ENCODE results near the gene MYCL. TPM values are rescaled to one million over a fixed set of nuclear protein-coding genes. Genes with fewer than 3 reads are reported as not detected.

Gene MYCL
- total and polyA plus RNA-seq, 4 experiments from 2014 or later, result 0.19 to 0.20 TPM; not detected in 2

- Histone ChIP-seq H3K27me3 (ENCODE audit: insufficient read depth, low read length) (no peaks in the 10 kb centered on the region), H3K27ac (ENCODE audit: low read depth, low read length) (no peak overlapping the region), H3K4me3 (ENCODE audit: low read length in 2 of 2) (no peak overlapping the region), H3K4me1 (ENCODE audit: insufficient read depth, low read length) (no peaks in the 10 kb centered on the region), H3K9me3 (ENCODE audit: control insufficient read depth in 1 of 2, low read length in 2 of 2) (no peaks in the 10 kb centered on the region), H3K36me3 (ENCODE audit: insufficient read depth, low read length) (no peaks in the 10 kb centered on the region)
- Mint-ChIP-seq H3K27ac (peak overlapping the region in 1 of 7 donors; percentile 61), H3K36me3 (peaks cover 18 to 19% of the 10 kb centered on the region in 2 donors), H3K4me3 (no peak overlapping the region), H3K4me1 (peaks cover 7 to 18% (median 15%) of the 10 kb centered on the region in 4 donors), H3K9me3 (no peaks in the 10 kb centered on the region), H3K27me3 (no peaks in the 10 kb centered on the region)
- POLR2A ChIA-PET (ENCODE audit: partially characterized antibody), result no interaction called here
- no peak for DNase-seq
- CTCF ChIA-PET (ENCODE audit: partially characterized antibody), result interaction anchor here (0.6 to 1.3 kb wide), 2 partner anchors 16 to 23 kb away, joined by 3 read pairs; no protein-coding TSS in a partner anchor
- intact Hi-C loops (cut with micrococcal nuclease), result no loop called here
Observed at GRCh38 chr1:39861003-39861402, 40.7 kb downstream of the MYCL start.

DNA sequence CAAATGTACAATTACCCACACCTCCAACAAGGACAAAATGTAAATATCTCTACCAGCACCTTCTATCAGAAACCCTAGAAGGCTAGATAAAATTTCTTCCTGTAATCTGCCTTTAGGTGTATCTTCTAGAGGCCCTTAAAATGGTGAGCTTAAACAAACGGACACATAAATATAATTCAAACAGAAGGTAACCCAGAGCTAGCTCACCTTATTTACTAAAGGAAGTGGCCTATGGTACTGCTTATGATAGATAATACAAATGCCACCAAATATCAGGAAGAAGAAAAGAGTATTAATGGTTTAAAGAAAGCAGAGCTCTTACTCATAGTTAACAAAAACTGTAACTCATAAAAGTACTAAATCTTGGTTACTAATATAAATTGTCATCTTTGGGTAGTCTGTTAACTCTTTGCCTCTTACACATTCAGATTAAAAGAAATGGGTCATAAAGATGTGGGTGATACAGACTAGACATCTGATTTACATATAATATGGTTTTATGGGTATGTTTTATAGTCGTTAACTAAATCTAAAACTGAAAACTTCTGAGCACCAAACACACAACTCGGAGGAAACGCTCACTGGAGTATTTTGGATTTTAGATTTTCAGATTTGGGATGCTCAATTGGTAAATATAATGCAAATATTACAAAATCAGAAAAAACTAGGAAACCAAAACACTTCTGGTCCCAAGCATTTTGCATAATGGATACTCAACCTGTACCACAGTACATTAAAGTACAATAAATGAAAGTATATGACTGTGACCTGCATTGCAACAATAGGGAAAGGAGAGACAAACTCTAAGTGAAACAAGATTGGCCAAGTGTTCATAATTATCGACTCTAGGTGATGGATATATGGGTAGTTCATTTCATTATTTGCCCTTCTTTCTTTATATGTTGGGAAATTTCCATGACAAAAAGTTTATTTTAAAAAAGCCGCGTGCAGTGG, 41.6 kb downstream of the MYCL start:
- POLR2A ChIA-PET (ENCODE audit: partially characterized antibody), result no interaction called here
- Histone ChIP-seq H3K4me1 (ENCODE audit: insufficient read depth, low read length) (no peaks in the 10 kb centered on the region), H3K4me3 (ENCODE audit: low read length in 2 of 2) (no peak overlapping the region), H3K36me3 (ENCODE audit: insufficient read depth, low read length) (no peaks in the 10 kb centered on the region), H3K27ac (ENCODE audit: low read depth, low read length) (no peak overlapping the region), H3K9me3 (ENCODE audit: control insufficient read depth in 1 of 2, low read length in 2 of 2) (no peaks in the 10 kb centered on the region), H3K27me3 (ENCODE audit: insufficient read depth, low read length) (no peaks in the 10 kb centered on the region)
- CTCF ChIA-PET (ENCODE audit: partially characterized antibody), result interaction anchor here (2.0 kb wide), 1 partner anchor 42 kb away, joined by 7 read pairs; the partner anchor contains the start of gene MYCL
- Mint-ChIP-seq H3K4me1 (peaks cover 6 to 16% (median 12%) of the 10 kb centered on the region in 4 donors), H3K9me3 (no peaks in the 10 kb centered on the region), H3K36me3 (peaks cover 23 to 24% of the 10 kb centered on the region in 2 donors), H3K27ac (no peak overlapping the region), H3K27me3 (no peaks in the 10 kb centered on the region), H3K4me3 (no peak overlapping the region)
- intact Hi-C loops (cut with micrococcal nuclease), result no loop called here
- no peak for DNase-seq

DNA sequence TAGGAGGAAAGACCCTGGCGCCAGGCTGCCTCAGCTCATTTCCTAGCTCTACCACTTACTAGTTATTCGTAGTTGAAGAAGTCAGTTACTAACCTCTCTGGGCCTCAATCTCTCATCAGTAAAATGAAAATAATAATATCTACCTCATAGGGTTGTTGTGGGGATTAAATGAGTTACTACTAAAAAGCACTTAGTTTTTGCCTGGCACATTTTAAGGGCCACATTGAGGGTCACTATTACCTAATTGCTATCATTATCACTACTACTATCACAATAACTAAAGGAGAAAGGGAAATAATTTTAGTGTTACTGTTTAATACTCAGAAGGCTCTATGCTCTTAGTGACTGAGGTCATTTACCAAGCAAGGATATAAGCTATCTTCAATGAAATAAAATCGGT, 43.4 kb downstream of the MYCL start:
- Mint-ChIP-seq H3K27me3 (no peaks in the 10 kb centered on the region), H3K9me3 (no peaks in the 10 kb centered on the region), H3K4me3 (no peak overlapping the region), H3K4me1 (peaks cover 0 to 11% (median 4%) of the 10 kb centered on the region in 4 donors), H3K36me3 (peaks cover 17 to 31% of the 10 kb centered on the region in 2 donors), H3K27ac (peak overlapping the region in 1 of 7 donors; percentile 23)
- no peaks in the 10 kb centered on the region for H3K27me3 ChIP-seq (ENCODE audit: insufficient read depth, low read length)
- H3K4me3 ChIP-seq (ENCODE audit: low read length in 2 of 2), result no peak overlapping the region
- intact Hi-C loops (cut with micrococcal nuclease), result no loop called here
- H3K4me1 ChIP-seq (ENCODE audit: insufficient read depth, low read length), result no peaks in the 10 kb centered on the region
- H3K9me3 ChIP-seq (ENCODE audit: control insufficient read depth in 1 of 2, low read length in 2 of 2), result no peaks in the 10 kb centered on the region
- DNase-seq, result no peak
- H3K27ac ChIP-seq (ENCODE audit: low read depth, low read length), result no peak overlapping the region
- POLR2A ChIA-PET (ENCODE audit: partially characterized antibody), result no interaction called here
- CTCF ChIA-PET (ENCODE audit: partially characterized antibody), result interaction anchor here (1.0 to 2.0 kb wide), 5 partner anchors 12 to 44 kb away, joined by 3 to 7 read pairs (median 3); partner anchors contain the start of gene MYCL
- no peaks in the 10 kb centered on the region for H3K36me3 ChIP-seq (ENCODE audit: insufficient read depth, low read length)

DNA sequence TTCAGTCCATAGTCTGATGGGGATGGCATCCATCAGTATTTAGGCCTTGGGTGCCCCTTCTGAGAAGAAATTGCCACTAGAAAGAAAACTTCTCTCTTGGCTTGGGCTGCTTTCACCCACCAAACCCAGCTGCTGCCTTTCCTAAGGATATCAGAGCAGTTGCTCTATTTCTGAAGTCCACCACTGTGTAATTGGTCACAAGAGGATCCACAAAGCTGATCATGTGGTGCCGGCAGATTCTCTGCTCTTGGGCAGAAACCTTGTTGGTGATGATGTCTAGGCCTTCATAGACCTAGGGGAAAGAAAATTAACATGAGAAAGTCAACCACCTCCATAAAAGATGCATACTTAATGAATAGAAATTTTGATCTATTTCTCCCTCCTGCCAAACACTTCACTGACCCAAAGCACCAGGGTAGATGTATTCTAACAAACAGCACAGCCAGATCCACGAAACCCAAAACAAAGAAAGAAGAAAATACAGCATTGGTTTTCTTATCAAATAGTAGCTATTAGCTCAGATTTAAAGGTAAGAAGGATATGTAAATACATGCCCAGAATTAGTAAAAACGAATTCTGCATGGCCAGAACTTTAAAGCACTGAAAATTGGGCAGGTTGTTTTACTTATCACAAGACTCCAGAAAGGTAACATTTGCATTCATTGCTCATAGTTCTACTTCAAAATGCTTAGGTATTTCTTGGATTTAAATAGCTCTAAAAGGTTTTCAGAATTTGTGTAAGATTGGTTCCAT, 44.4 kb downstream of the MYCL start:
- Histone ChIP-seq H3K4me1 (ENCODE audit: insufficient read depth, low read length) (no peaks in the 10 kb centered on the region), H3K27me3 (ENCODE audit: insufficient read depth, low read length) (no peaks in the 10 kb centered on the region), H3K27ac (ENCODE audit: low read depth, low read length) (no peak overlapping the region), H3K4me3 (ENCODE audit: low read length in 2 of 2) (no peak overlapping the region), H3K36me3 (ENCODE audit: insufficient read depth, low read length) (no peaks in the 10 kb centered on the region), H3K9me3 (ENCODE audit: control insufficient read depth in 1 of 2, low read length in 2 of 2) (no peaks in the 10 kb centered on the region)
- Mint-ChIP-seq H3K27ac (peak overlapping the region in 2 of 7 donors; percentile 18 to 41), H3K4me1 (peaks cover 0 to 11% (median 3%) of the 10 kb centered on the region in 4 donors), H3K4me3 (no peak overlapping the region), H3K27me3 (no peaks in the 10 kb centered on the region), H3K36me3 (peaks cover 17 to 36% of the 10 kb centered on the region in 2 donors), H3K9me3 (no peaks in the 10 kb centered on the region)
- ChIA-PET POLR2A (ENCODE audit: partially characterized antibody) (no interaction called here), CTCF (ENCODE audit: partially characterized antibody) (interaction anchor here (1.0 to 1.8 kb wide), 4 partner anchors 24 to 117 kb away, joined by 3 to 4 read pairs (median 3); no protein-coding TSS in a partner anchor)
- intact Hi-C loops (cut with micrococcal nuclease), result no loop called here
- no peak for DNase-seq

DNA sequence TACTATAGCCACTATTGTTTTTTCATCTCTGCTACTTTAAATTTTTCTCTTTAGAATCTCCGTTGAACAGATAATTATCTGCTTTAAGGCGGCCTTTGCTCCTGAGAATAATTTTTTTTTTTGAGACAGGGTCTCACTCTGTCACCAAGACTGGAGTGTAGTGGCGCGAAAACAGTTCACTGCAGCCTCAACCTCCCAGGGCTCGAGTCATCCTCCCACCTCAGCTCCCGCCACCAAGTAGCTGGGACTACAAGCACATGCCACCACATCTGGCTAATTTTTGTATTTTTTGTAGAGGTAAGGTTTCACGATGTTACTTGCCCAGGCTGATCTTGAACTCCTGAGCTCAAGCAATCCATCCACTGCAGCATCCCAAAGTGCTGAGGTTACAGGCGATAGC, 47.0 kb downstream of the MYCL start:
- CTCF ChIA-PET (ENCODE audit: partially characterized antibody), result interaction anchor here (1.5 kb wide), 1 partner anchor 37 kb away, joined by 4 read pairs; no protein-coding TSS in a partner anchor
- Histone ChIP-seq H3K4me1 (ENCODE audit: insufficient read depth, low read length) (peaks cover 7% of the 10 kb centered on the region), H3K9me3 (ENCODE audit: control insufficient read depth in 1 of 2, low read length in 2 of 2) (no peaks in the 10 kb centered on the region), H3K27me3 (ENCODE audit: insufficient read depth, low read length) (no peaks in the 10 kb centered on the region), H3K4me3 (ENCODE audit: low read length in 2 of 2) (no peak overlapping the region), H3K36me3 (ENCODE audit: insufficient read depth, low read length) (no peaks in the 10 kb centered on the region), H3K27ac (ENCODE audit: low read depth, low read length) (no peak overlapping the region)
- no peak for DNase-seq
- no peaks in the 10 kb centered on the region for H3K27me3 Mint-ChIP-seq
- POLR2A ChIA-PET (ENCODE audit: partially characterized antibody), result no interaction called here
- no peak overlapping the region for H3K4me3 Mint-ChIP-seq
- no peak overlapping the region for H3K27ac Mint-ChIP-seq
- intact Hi-C loops (cut with micrococcal nuclease), result no loop called here
- H3K36me3 Mint-ChIP-seq, result peaks cover 15 to 41% of the 10 kb centered on the region in 2 donors
- peaks cover 5 to 10% (median 7%) of the 10 kb centered on the region in 4 donors for H3K4me1 Mint-ChIP-seq
- H3K9me3 Mint-ChIP-seq, result no peaks in the 10 kb centered on the region

DNA sequence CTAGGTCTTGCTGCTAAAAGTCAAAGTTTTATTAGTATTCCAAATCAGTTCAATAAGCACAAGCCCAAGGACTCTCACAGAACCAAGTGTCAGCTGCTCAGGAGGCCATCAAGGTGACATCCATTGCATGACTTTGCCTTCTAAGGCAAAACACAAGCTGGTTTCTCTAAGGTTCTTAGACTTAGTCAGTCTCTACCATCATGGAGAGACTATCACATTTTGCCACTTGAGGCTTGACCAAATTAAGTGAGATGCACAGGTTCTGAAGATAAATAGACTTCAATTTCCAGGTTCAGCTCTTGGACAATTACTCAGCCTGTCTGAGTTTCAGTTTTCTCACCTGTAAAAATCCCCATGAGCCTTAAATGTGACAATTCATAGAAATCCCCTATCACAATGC, 47.4 kb downstream of the MYCL start:
- Histone ChIP-seq H3K27me3 (ENCODE audit: insufficient read depth, low read length) (no peaks in the 10 kb centered on the region), H3K4me1 (ENCODE audit: insufficient read depth, low read length) (peaks cover 7% of the 10 kb centered on the region), H3K9me3 (ENCODE audit: control insufficient read depth in 1 of 2, low read length in 2 of 2) (no peaks in the 10 kb centered on the region), H3K27ac (ENCODE audit: low read depth, low read length) (no peak overlapping the region), H3K4me3 (ENCODE audit: low read length in 2 of 2) (no peak overlapping the region), H3K36me3 (ENCODE audit: insufficient read depth, low read length) (no peaks in the 10 kb centered on the region)
- Mint-ChIP-seq H3K27me3 (no peaks in the 10 kb centered on the region), H3K4me3 (no peak overlapping the region), H3K36me3 (peaks cover 15 to 44% of the 10 kb centered on the region in 2 donors), H3K27ac (no peak overlapping the region), H3K4me1 (peaks cover 5 to 11% (median 7%) of the 10 kb centered on the region in 4 donors), H3K9me3 (no peaks in the 10 kb centered on the region)
- no peak for DNase-seq
- POLR2A ChIA-PET (ENCODE audit: partially characterized antibody), result no interaction called here
- CTCF ChIA-PET (ENCODE audit: partially characterized antibody), result interaction anchor here (1.5 kb wide), 1 partner anchor 37 kb away, joined by 4 read pairs; no protein-coding TSS in a partner anchor
- intact Hi-C loops (cut with micrococcal nuclease), result no loop called here

DNA sequence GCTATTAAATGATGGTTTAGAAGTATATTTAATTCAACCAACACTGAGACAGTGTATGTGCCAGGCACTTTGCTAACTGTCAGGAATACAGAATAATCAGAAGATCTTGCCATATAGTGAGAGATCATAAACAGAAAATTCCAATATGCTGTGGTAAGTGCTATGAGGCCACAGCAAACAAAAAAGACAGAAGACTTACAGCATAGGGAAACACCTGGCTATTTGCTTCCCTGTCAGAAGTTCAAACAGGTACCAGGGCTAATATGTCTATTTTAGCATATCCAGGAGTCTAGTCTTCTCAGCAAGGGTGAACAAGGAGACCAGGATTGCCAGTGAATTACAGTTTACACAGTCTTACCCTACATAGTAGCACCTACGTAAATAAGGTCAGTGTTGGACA, 48.8 kb downstream of the MYCL start:
- no peaks in the 10 kb centered on the region for H3K9me3 Mint-ChIP-seq
- H3K27me3 Mint-ChIP-seq, result no peaks in the 10 kb centered on the region
- peaks cover 7% of the 10 kb centered on the region for H3K4me1 ChIP-seq (ENCODE audit: insufficient read depth, low read length)
- H3K36me3 Mint-ChIP-seq, result peaks cover 15 to 50% of the 10 kb centered on the region in 2 donors
- no peak overlapping the region for H3K4me3 ChIP-seq (ENCODE audit: low read length in 2 of 2)
- CTCF ChIA-PET (ENCODE audit: partially characterized antibody), result no interaction called here
- no peaks in the 10 kb centered on the region for H3K36me3 ChIP-seq (ENCODE audit: insufficient read depth, low read length)
- intact Hi-C loops (cut with micrococcal nuclease), result no loop called here
- no peaks in the 10 kb centered on the region for H3K9me3 ChIP-seq (ENCODE audit: control insufficient read depth in 1 of 2, low read length in 2 of 2)
- H3K27me3 ChIP-seq (ENCODE audit: insufficient read depth, low read length), result no peaks in the 10 kb centered on the region
- DNase-seq, result no peak
- H3K4me1 Mint-ChIP-seq, result peaks cover 5 to 12% (median 9%) of the 10 kb centered on the region in 4 donors
- H3K27ac ChIP-seq (ENCODE audit: low read depth, low read length), result no peak overlapping the region
- H3K27ac Mint-ChIP-seq, result peak overlapping the region in 1 of 7 donors; percentile 60
- POLR2A ChIA-PET (ENCODE audit: partially characterized antibody), result no interaction called here
- no peak overlapping the region for H3K4me3 Mint-ChIP-seq
